Mesenchymal stem cell (in vitro differentiated cells and primary cell): Measurements from ENCODE around the gene VWA1.
"Not testable (repeated sequence)": the region's sequence is repeated elsewhere in the genome, so short reads cannot be mapped to it uniquely, and the experiment has no call there.

ENCODE experiments used
- DNase-seq: peaks from one replicate; pipeline ENCODE4 v3.0.0-alpha.2; 2013
- H2AFZ ChIP-seq: one replicate; pipeline ENCODE4 v1.6.1; 2013; ENCODE audit warnings: low read depth, mild to moderate bottlenecking, control low read depth, inconsistent platforms, low read length, moderate library complexity
- H2AK5ac ChIP-seq: 2 replicates; pipeline ENCODE4 v1.6.1; 2013; ENCODE audit warnings: low read length, moderate library complexity, mild to moderate bottlenecking, inconsistent platforms; ENCODE audit not compliant: severe bottlenecking
- H2BK120ac ChIP-seq: one replicate; pipeline ENCODE4 v1.6.1; 2013; ENCODE audit warnings: low read depth, mild to moderate bottlenecking, inconsistent platforms, low read length, moderate library complexity
- H2BK12ac ChIP-seq, 2 experiments: one replicate each; pipeline ENCODE4 v1.6.1; 2013; ENCODE audit warnings: inconsistent platforms in 2 of 2, low read length in 2 of 2, mild to moderate bottlenecking in 2 of 2, moderate library complexity in 2 of 2, control low read depth in 1 of 2
- H2BK15ac ChIP-seq: one replicate; pipeline ENCODE4 v1.6.1; 2013; ENCODE audit warnings: mild to moderate bottlenecking, low read depth, inconsistent platforms; ENCODE audit not compliant: poor library complexity, severe bottlenecking
- H2BK5ac ChIP-seq: 2 replicates; pipeline ENCODE4 v1.6.1; 2013; ENCODE audit warnings: low read depth, mild to moderate bottlenecking, low read length, control low read depth, inconsistent platforms; ENCODE audit not compliant: poor library complexity, severe bottlenecking
- H3K14ac ChIP-seq, 2 experiments: one replicate each; pipeline ENCODE4 v1.6.1; 2013; ENCODE audit warnings: inconsistent platforms in 2 of 2, low read length in 2 of 2, control low read depth in 1 of 2, mild to moderate bottlenecking in 1 of 2, moderate library complexity in 1 of 2
- H3K18ac ChIP-seq, 2 experiments: one replicate each; pipeline ENCODE4 v1.6.1; 2013; ENCODE audit warnings: inconsistent platforms in 2 of 2, low read length in 2 of 2, control low read depth in 1 of 2, low read depth in 1 of 2, mild to moderate bottlenecking in 1 of 2
- H3K23ac ChIP-seq, 2 experiments: one replicate each; pipeline ENCODE4 v1.6.1; 2013; ENCODE audit warnings: inconsistent platforms in 2 of 2, low read length in 2 of 2, mild to moderate bottlenecking in 2 of 2, moderate library complexity in 2 of 2, control low read depth in 1 of 2
- H3K27ac ChIP-seq: 2 replicates; pipeline ENCODE4 v1.5.1; 2013; ENCODE audit warnings: mild to moderate bottlenecking, moderate library complexity, low read length, control low read depth, inconsistent platforms; ENCODE audit not compliant: poor library complexity, severe bottlenecking
- H3K27me3 ChIP-seq, 2 experiments: 2 replicates each; pipeline versions ENCODE4 v1.6.1 to v1.7.0; 2013; ENCODE audit warnings: low read length in 2 of 2, mild to moderate bottlenecking in 2 of 2, moderate library complexity in 2 of 2, control low read depth in 1 of 2, inconsistent platforms in 1 of 2; ENCODE audit not compliant: control insufficient read depth in 1 of 2, insufficient read depth in 1 of 2
- H3K36me3 ChIP-seq, 2 experiments: 2 replicates each; pipeline versions ENCODE4 v1.6.1 to v1.7.0; 2013; ENCODE audit warnings: low read length in 2 of 2, control low read depth in 1 of 2, inconsistent platforms in 1 of 2, low read depth in 1 of 2, mild to moderate bottlenecking in 1 of 2; ENCODE audit not compliant: insufficient read depth in 2 of 2, control insufficient read depth in 1 of 2
- H3K4ac ChIP-seq, 2 experiments: one replicate each; pipeline ENCODE4 v1.6.1; 2013; ENCODE audit warnings: inconsistent platforms in 2 of 2, low read length in 2 of 2, mild to moderate bottlenecking in 2 of 2, moderate library complexity in 2 of 2, control low read depth in 1 of 2, low read depth in 1 of 2
- H3K4me1 ChIP-seq: 2 replicates; pipeline ENCODE4 v1.6.1; 2013; ENCODE audit warnings: low read depth, low read length, control low read depth; ENCODE audit not compliant: control insufficient read depth, insufficient read depth
- H3K4me2 ChIP-seq: 2 replicates; pipeline ENCODE4 v1.6.1; 2013; ENCODE audit warnings: low read length, mild to moderate bottlenecking, inconsistent platforms; ENCODE audit not compliant: poor library complexity, severe bottlenecking
- H3K4me3 ChIP-seq, 2 experiments: 2 replicates each; pipeline versions ENCODE4 v1.5.1 to v1.7.0; 2013; ENCODE audit warnings: low read length in 2 of 2, mild to moderate bottlenecking in 2 of 2, control low read depth in 1 of 2, low read depth in 1 of 2; ENCODE audit not compliant: insufficient read depth in 1 of 2
- H3K79me1 ChIP-seq: replicated peaks from 2 replicates; pipeline ENCODE4 v1.6.1; 2013; ENCODE audit warnings: mild to moderate bottlenecking, control low read depth, low read length, inconsistent platforms; ENCODE audit not compliant: poor library complexity, severe bottlenecking
- H3K9ac ChIP-seq: 2 replicates; pipeline ENCODE4 v1.7.0; 2013; ENCODE audit warnings: mild to moderate bottlenecking, low read length, moderate library complexity
- H3K9me3 ChIP-seq: 2 replicates; pipeline ENCODE4 v1.7.0; 2013; ENCODE audit warnings: mild to moderate bottlenecking, low read length; ENCODE audit not compliant: control insufficient read depth
- H4K8ac ChIP-seq: one replicate; pipeline ENCODE4 v1.6.1; 2013; ENCODE audit warnings: inconsistent platforms, mild to moderate bottlenecking, low read length, moderate library complexity
- H4K91ac ChIP-seq: one replicate; pipeline ENCODE4 v1.6.1; 2013; ENCODE audit warnings: mild to moderate bottlenecking, low read length, inconsistent platforms
- WGBS: methylation state at CpG from one replicate; pipeline ENCODE4 v1.1.7; 2013; ENCODE audit warnings: mixed read lengths; 5-methylcytosine and 5-hydroxymethylcytosine counted together

VWA1 gene

GRCh38 chr1:1415751-1416150 is 19.7 kb upstream of the VWA1 start:
- Histone ChIP-seq H2AK5ac (no peak overlapping the region), H3K14ac (no peak overlapping the region), H2BK12ac (no peak overlapping the region), H3K9me3 (no peaks in the 10 kb centered on the region), H3K23ac (no peak overlapping the region), H3K4me2 (no peak overlapping the region), H2AFZ (no peak overlapping the region), H3K27ac (no peak overlapping the region), H3K4me1 (peaks cover 11% of the 10 kb centered on the region), H3K27me3 (no peaks in the 10 kb centered on the region), H2BK120ac (no peak overlapping the region), H3K79me1 (peaks cover 1% of the 10 kb centered on the region), H3K36me3 (peaks cover 0 to 3% of the 10 kb centered on the region in 2 experiments), H2BK15ac (no peak overlapping the region), H3K9ac (no peak overlapping the region), H3K4me3 (no peak overlapping the region), H3K4ac (no peak overlapping the region), H3K18ac (no peak overlapping the region), H4K8ac (no peak overlapping the region), H4K91ac (no peak overlapping the region), H2BK5ac (no peak overlapping the region)
- DNase-seq, result no peak
- 94% methylated on average over 13 of the region's 13 CpGs for WGBS

- H4K8ac ChIP-seq, H2AFZ ChIP-seq, H3K27ac ChIP-seq, DNase-seq, H3K18ac ChIP-seq, H3K4ac ChIP-seq, H2BK120ac ChIP-seq, H2AK5ac ChIP-seq, H3K9me3 ChIP-seq, H3K36me3 ChIP-seq, H2BK12ac ChIP-seq, H3K4me3 ChIP-seq, H3K4me2 ChIP-seq, H3K9ac ChIP-seq, H4K91ac ChIP-seq, H2BK15ac ChIP-seq, H2BK5ac ChIP-seq, H3K27me3 ChIP-seq, H3K14ac ChIP-seq, H3K79me1 ChIP-seq, H3K23ac ChIP-seq: not testable (repeated sequence)
- WGBS, result 90% methylated on average over 4 of the region's 5 CpGs
- peaks cover 20% of the 10 kb centered on the region for H3K4me1 ChIP-seq
Observed at GRCh38 chr1:1417396-1417795, 18.1 kb upstream of the VWA1 start.

GRCh38 chr1:1417825-1418463 is 17.5 kb upstream of the VWA1 start:
- H3K4me1 ChIP-seq, result peaks cover 25% of the 10 kb centered on the region
- H3K9me3 ChIP-seq, H3K36me3 ChIP-seq, H3K27ac ChIP-seq, H3K14ac ChIP-seq, DNase-seq, H2BK5ac ChIP-seq, H2BK12ac ChIP-seq, H3K79me1 ChIP-seq, H3K27me3 ChIP-seq, H3K4me3 ChIP-seq, H2BK15ac ChIP-seq, H4K8ac ChIP-seq, H2AFZ ChIP-seq, H3K4ac ChIP-seq, H2BK120ac ChIP-seq, H3K9ac ChIP-seq, H2AK5ac ChIP-seq, H3K4me2 ChIP-seq, H4K91ac ChIP-seq, H3K18ac ChIP-seq, H3K23ac ChIP-seq: not testable (repeated sequence)
- 93% methylated on average over 25 of the region's 25 CpGs for WGBS

- H2BK120ac ChIP-seq, result no peak overlapping the region
- H3K18ac ChIP-seq, result no peak overlapping the region
- no peak overlapping the region for H3K4ac ChIP-seq
- H3K36me3 ChIP-seq, result no peaks in the 10 kb centered on the region
- no peak overlapping the region for H3K23ac ChIP-seq
- 96% methylated on average over 26 of the region's 26 CpGs for WGBS
- DNase-seq, result no peak
- peaks cover 25% of the 10 kb centered on the region for H3K4me1 ChIP-seq
- H3K27me3 ChIP-seq, result peaks cover 0 to 4% of the 10 kb centered on the region in 2 experiments
- H2BK15ac ChIP-seq, result no peak overlapping the region
- H2AFZ ChIP-seq, result no peak overlapping the region
- no peak overlapping the region for H4K8ac ChIP-seq
- no peak overlapping the region for H3K9ac ChIP-seq
- H3K4me3 ChIP-seq, result no peak overlapping the region
- no peak overlapping the region for H4K91ac ChIP-seq
- H3K27ac ChIP-seq, result no peak overlapping the region
- no peak overlapping the region for H3K4me2 ChIP-seq
- H3K9me3 ChIP-seq, result no peaks in the 10 kb centered on the region
- H2BK5ac ChIP-seq, result no peak overlapping the region
- no peaks in the 10 kb centered on the region for H3K79me1 ChIP-seq
- no peak overlapping the region for H3K14ac ChIP-seq
- no peak overlapping the region for H2AK5ac ChIP-seq
- no peak overlapping the region for H2BK12ac ChIP-seq
Observed at GRCh38 chr1:1418464-1419362, 16.8 kb upstream of the VWA1 start.
